HG03108 (cell line): ENCODE results near the gene SRGAP2.
"Not testable (repeated sequence)": the region's sequence is repeated elsewhere in the genome, so short reads cannot be mapped to it uniquely, and the experiment has no call there.

ENCODE experiments used
- ATAC-seq: cut with Tn5 transposase; IDR thresholded peaks from one replicate; pipeline ENCODE4 v1.9.1; 2021; ENCODE audit warnings: moderate library complexity; ENCODE audit not compliant: unreplicated experiment

Gene SRGAP2

DNA sequence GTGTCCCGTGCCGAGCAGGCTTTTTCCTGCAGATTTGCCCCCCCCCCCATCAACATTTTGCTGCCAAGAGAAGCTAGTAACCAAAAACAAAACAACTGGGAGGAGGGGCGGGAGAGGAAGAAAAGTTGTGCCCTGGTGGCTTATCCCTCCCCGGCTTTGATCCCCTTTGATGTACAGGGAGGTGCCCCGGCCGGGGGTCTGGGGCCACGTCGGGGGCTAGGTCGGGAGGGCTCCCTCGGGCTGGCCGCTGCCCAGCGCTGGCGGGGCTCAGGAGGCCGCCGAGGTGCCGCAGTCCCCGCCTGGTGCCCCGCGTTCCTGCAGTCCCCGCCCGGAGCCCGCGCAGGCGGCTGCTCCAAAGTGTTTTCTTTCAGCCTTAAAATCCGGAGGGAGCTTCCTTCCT, 1.5 kb downstream of the SRGAP2 start:
- ATAC-seq: not testable (repeated sequence)

- ATAC-seq: not testable (repeated sequence)
Observed at GRCh38 chr1:206205569-206205968, 2.2 kb downstream of the SRGAP2 start.

GRCh38 chr1:206210802-206211201, 7.5 kb downstream of the SRGAP2 start:
- not testable (repeated sequence) for ATAC-seq

DNA sequence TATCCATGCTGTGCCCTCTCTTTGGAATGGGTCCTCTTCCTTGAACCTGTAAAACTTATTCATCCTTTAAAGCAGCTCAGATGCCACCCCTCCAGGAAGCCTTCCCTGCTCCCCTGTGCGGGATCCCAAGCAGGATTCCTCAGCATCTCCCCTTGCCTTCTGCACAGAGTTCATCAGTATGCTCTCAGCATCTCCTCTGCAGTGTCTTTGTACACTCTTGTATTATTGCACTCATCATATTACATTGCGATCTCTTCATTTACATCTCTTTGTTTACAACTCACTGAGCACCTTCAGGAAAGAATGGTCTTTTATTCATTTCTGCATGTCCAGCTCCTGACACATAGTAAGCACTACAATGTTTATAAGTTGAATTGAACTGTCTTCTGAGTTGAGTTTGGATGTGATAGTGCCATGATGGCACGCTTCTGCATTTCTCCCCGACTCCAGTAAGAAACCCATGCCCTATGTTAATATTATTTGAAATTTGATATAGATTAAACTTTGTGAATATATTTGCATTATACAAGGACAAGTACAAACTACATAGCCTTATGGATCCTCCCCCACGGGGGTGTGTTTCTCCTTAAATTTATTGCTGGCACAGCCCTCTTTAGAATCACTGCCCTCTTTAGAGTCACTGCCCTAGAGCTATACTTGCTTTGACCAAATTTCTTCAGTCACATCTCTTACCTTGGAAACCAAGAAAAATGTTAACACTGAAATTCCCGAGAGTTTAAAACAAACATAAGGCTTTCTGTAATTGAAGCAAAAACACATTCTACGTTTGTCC, 12.5 kb downstream of the SRGAP2 start:
- ATAC-seq: not testable (repeated sequence)

DNA sequence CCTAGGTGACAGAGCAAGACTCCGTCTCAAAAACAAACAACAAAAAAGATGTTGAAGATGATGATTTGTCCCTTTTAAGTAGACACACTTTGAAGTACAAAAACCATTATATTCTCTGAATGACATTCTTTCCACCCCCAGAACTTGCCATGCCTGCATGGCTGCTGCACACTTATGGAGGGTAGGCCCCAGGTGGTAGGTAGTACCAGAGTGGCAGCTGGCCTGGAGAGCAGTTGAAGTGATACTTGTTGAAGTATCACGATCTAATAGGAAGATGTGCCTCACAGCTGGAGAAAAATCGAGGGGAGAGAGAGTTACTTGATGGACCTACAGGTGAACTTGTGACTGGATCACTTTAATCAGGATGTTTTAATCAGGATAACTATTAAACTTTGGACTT, 14.9 kb downstream of the SRGAP2 start:
- ATAC-seq: not testable (repeated sequence)

GRCh38 chr1:206218765-206219164, 15.4 kb downstream of the SRGAP2 start:
- not testable (repeated sequence) for ATAC-seq

- not testable (repeated sequence) for ATAC-seq
Observed at GRCh38 chr1:206219514-206220331, 16.4 kb downstream of the SRGAP2 start.

DNA sequence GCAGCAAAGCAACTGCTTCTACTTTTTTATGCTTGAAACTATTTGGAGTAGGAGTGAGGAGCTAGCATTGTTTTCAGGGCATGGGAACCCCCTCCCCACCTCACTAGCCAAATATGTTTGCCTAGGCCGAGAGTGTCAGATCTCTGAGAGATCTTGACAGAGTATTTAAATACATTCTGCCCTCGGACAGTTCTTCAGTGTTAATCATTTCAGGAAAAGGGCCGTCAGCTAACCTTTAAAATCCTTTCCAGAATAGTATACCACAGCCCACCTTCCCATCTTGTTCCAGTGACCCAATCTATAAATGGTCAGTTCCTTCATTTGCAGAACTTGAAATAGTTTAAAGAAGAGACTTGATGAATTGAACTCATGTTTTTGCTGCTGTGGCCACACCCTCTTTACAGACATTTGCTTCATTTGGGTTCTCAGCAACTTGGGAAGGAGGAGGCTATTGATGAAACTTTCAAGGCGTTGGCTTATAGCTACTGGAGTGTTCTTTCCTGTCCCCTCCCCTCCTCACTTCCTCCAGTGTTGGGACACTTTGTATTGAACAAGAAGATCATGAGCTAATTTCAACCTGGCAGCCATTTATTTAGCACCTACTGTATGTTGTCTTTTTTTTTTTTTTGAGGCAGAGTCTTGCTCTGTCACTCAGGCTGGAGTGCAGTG, 17.1 kb downstream of the SRGAP2 start:
- ATAC-seq: not testable (repeated sequence)

DNA sequence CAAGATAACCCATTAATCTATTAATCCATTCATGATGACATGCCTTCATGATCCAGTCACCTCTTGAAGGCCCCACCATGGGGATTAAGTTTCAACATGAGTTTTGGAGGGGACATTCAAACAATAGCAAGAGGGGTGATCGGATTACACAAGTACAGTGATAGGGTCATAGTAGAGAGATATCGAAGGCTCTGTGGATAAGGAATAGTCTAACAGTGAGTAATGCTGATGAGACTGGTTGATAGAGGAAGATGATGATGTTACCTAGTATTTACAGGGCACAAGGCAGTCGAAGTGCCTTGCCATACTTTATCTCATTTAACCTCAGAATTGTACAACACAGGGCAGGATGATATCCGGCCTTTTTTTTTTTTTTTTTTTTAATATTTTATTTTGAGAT, 18.2 kb downstream of the SRGAP2 start:
- ATAC-seq: not testable (repeated sequence)

GRCh38 chr1:206224190-206224776, 20.9 kb downstream of the SRGAP2 start:
- ATAC-seq: not testable (repeated sequence)

GRCh38 chr1:206225386-206225785, 22.0 kb downstream of the SRGAP2 start:
- ATAC-seq: not testable (repeated sequence)

DNA sequence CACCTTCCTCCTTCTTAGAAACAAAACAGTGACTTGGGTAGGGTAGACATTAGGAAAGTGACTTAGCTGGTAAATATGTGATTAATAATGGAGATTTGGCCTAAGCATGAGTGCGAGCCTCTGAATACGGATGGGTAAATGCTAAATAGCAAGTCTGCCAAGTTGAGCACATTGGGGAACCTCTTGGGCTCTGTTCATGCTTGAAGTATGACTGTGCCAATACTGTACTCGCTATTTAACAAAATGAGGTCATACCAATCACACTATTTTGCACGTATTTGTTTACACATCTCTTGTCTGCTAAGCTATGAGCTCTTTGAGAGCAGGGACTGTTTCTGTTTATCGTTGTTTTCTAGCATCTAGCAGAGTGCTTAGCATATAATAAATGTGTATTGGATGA, 23.5 kb downstream of the SRGAP2 start:
- not testable (repeated sequence) for ATAC-seq

- ATAC-seq: not testable (repeated sequence)
Observed at GRCh38 chr1:206229286-206229685, 25.9 kb downstream of the SRGAP2 start.

DNA sequence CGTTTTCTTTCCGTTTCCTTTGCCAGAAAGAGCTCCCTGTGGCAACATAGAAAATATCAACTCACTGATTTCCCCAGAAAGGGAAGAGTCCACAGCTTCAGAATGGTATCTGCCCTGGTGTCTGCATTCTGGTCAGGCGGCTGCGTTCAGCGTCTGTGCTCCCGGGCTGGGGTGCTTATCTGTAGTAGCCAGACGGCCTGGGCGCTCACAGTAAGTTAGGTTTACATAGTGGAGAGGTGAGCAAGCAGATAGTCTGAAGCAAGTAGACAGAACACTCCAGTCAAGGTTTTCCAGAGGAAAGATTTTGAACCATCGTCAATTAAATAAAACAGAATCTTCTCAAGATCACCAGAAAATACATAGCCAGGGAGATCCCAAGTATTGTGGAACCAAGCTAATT, 28.6 kb downstream of the SRGAP2 start:
- not testable (repeated sequence) for ATAC-seq

GRCh38 chr1:206232970-206233645, 29.8 kb downstream of the SRGAP2 start:
- ATAC-seq: not testable (repeated sequence)

- ATAC-seq: not testable (repeated sequence)
Observed at GRCh38 chr1:206234189-206234916, 31.0 kb downstream of the SRGAP2 start.

DNA sequence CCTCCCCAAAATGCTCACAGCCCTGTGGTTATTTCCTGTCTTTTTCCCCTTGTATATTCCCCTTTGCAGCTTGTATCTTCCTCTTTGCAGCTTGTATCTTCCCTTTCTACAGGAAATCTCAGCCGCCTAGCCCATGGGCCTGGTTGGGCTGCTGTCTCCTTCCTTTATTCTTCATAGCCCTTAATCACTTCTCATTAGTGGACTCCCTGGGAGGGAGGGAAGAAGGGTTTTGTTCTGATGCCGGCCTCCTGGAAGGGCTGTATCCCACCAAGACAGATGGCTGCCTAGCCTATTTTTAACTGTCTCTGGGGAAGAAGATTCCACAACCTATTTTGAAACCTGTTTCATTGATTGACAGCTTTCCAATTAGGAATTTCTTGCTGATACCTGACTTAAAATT, 31.8 kb downstream of the SRGAP2 start:
- not testable (repeated sequence) for ATAC-seq

GRCh38 chr1:206240288-206240687, 36.9 kb downstream of the SRGAP2 start:
- not testable (repeated sequence) for ATAC-seq

DNA sequence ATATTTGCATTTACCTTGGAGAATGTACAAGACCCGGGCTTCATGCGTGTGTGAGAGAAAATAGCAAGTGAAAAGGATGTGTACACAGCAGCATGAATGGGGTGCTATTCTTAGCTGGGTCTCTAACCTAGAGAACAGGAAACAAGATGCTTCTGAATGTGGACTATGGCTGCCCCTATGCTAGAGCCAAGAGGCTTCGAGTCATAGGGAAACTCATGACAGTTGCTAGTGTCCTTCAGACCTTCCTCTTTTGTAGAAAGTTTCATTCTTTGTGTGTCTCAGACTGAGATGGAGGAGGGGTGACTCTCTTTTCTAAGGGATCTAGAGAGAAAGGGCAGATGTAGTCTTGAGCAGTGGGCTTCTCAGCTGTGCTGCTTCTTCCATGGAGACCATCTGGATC, 40.0 kb downstream of the SRGAP2 start:
- ATAC-seq: peak; percentile 99

GRCh38 chr1:206245479-206245878, 42.1 kb downstream of the SRGAP2 start:
- ATAC-seq: not testable (repeated sequence)
